PC-9 (cell line): ENCODE measurements around the gene RAPGEF6.

ENCODE experiments used
- EZH2 ChIP-seq: fragments of 200-600 bp; sonication (generic); IDR thresholded peaks from 2 replicates; pipeline ENCODE4 v1.8.0; 2017; ENCODE audit warnings: antibody characterized with exemption, low read depth
- TF ChIP-seq, protein P1 (sequence below): fragments of 200-600 bp; sonication (generic); conservative IDR thresholded peaks from 2 replicates; pipeline ENCODE4 v1.6.1; 2017; ENCODE audit warnings: mixed run types, antibody characterized with exemption, mild to moderate bottlenecking, moderate library complexity

DNA sequence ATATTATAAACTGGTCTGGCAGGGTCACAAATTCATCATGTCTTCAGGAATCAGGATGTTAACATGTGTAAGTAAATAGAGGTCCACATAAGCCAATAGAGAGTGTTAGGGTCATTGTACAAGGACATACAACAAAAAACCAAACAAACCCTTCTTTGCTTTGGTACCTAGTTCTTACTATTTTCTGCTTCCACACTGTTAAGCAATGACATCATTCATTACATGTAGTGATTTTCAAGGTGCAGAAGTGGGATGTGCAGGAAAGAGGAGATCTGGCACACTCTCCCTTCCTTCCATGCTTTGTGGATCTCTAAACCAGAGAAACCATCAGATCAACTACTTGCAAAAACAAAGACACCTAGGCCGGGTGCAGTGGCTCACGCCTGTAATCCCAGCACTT, 184.1 kb downstream of the RAPGEF6 start:
- TF ChIP-seq, protein P1, sequence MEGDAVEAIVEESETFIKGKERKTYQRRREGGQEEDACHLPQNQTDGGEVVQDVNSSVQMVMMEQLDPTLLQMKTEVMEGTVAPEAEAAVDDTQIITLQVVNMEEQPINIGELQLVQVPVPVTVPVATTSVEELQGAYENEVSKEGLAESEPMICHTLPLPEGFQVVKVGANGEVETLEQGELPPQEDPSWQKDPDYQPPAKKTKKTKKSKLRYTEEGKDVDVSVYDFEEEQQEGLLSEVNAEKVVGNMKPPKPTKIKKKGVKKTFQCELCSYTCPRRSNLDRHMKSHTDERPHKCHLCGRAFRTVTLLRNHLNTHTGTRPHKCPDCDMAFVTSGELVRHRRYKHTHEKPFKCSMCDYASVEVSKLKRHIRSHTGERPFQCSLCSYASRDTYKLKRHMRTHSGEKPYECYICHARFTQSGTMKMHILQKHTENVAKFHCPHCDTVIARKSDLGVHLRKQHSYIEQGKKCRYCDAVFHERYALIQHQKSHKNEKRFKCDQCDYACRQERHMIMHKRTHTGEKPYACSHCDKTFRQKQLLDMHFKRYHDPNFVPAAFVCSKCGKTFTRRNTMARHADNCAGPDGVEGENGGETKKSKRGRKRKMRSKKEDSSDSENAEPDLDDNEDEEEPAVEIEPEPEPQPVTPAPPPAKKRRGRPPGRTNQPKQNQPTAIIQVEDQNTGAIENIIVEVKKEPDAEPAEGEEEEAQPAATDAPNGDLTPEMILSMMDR = no peak
- TF ChIP-seq EZH2 = no peak
